HS-5 (cell line): ENCODE measurements around the gene BORCS8.

Source experiments
- DNase-seq: peaks from one replicate; pipeline ENCODE4 v3.0.0-alpha.2; 2012; ENCODE audit warnings: low read depth

BORCS8 gene

DNA sequence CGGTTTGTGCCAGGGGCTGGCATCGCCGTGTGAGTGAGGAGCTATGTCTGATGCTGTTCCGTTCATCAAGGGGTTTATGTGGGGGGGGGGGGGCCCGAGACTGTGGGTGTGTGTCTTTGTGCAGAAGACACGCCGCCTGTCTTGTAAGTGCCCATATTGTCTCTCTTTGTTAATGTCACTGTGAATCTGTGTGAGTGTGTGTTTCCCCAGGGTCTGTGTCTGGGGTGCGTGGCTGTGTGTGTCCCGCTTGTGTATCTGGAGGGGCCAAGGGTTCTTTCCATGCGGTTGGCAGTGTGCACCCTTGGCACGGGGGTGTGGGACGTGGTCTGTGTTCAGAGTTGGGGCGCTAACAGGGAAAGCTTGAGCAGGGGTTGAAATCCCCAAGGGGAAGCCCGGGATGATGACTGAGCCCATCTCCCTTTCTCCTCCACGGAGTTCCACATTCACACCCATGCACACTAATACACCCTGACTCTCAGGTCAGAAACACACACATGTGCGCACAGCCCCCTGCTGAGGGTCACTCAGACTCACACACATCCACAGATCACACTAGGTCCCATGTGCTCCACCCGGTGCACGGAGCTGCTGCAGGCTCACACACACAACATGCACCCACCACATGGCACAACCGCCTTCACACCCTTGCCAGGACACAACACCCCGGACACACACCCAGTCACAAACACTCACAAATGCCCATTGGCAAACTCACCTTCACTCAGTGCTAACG lies 21.6 kb upstream of the BORCS8 start:
- no peak for DNase-seq

DNA sequence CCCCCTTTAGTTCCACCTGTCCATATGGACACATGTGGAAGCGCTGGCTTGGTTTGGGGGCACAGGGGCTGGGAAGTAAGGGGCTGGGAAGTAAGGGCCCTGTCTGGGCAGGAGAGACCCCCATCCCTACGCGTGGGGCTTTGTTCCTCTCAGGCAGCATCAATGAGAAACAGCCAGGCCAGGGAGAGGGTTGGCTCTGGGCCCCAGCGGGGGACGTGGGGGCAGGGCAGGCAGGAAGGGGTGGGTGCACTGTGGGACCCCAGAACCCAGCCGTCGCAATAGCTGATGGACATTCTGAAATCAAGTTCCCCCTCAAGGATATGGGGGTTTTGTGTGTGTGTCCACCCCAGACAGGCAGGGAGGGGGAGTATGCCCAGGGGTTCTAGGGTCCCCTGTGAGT lies 21.0 kb upstream of the BORCS8 start:
- DNase-seq, result no peak

DNA sequence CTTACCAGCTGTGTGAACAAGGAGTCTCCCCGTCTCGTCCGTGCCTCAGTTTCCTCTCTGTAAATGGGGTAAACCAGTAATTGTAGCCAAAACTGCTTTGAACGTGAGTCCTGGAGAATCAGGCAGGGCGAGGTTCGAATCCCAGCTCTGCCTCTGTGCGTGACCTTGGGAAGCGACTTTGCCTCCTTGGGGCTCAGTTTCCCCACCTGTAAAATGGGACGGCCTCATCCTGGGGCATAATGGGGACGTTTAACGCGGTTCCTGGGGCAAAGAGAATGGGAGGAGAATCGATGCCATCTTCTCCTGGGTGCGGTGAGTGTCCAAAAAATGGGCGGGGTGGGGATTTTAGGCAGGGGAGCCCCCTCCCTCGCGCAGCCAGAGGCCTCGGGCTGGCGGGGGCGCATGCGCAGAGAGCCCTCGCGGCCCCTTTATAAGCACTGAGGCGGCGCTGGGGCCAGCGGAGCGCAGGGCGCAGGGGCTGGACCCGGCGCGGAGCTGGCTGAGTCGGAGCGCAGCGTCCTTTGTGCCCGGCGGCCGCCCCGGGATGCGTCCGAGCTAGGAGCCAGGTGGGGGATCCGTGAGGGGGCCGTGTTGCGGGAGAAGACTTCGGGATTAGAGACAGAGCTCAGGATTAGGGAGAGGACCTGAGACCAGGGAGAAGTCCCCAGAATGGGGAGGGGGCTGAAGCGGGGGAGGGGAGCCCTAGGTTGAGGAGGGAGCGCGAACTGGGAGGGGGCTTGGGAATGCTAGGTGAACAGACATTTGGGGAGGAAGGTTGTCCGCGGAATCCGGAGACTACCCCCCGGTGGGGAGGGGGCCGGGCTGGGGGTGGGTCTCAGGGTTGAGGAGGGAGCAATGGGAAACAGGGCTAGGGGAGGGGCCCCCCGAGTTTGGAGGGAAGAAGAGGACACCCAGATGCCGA lies 19.8 kb upstream of the BORCS8 start, which contains the start of gene NCAN:
TSS of gene NCAN (plus strand) at position 460 of the 922 bp plus-strand sequence. CDS start 4,996 bp downstream, outside the sequence.
- no peak for DNase-seq

DNA sequence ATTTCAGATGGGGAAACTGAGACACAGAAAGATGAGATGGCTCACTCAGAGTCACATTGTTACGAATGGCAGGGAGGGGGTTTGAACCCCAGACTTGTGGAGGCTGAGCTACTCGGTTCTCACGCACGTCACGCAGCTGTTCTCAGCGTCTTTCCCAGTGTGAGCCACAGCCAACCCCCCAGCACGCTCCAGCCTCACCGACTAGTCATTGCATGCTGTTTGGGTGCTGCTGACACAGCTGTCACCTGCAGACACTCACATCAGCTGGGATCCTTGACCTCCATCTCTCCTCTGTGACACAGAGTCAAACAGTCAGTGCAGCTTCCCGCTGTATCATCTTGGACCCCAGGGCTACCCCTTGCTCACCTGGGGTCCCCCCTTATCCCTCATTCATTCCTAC lies 17.4 kb upstream of the BORCS8 start:
- no peak for DNase-seq

DNA sequence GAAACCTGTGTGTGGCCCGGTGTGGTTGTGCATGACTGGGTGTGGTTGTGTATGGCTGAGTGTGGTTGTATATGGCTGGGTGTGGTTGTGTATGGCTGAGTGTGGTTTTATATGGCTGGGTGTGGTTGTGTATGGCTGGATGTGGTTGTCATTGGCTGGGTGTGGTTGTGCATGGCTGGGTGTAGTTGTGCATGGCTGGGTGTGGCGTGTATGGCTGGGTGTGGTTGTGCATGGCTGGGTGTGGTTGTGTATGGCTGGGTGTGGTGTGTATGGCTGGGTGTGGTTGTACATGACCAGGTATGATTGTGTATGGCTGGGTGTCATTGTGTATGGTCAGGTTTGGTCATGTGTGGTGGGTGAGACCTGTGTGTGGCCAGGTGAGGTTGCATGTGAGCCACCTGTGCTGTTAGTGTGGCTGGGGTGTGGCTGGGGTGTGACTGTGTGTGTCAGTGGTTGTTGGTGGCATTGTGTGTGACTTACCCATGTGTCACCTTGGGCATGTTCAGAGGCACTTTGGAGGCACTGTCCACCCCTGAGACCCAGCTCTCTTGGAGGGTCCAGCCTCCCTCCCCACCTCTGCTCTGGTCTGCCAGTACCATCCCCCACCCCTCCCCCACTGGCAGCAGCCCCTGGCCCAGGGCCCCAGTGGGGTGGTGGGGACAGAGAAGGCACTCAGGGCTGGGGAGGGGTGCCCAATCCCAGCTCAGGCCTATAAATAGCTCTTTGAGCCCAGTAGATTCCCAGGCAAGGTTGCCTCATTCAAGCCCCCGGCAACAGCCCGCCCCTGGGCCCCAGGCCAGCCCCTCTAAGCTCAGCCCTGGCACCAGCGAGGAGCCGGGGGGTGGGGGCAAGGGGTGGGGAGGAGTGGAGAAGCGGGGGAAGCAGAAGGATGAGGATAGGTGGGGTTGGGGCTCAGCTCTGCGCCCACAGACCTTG lies 16.0 kb upstream of the BORCS8 start:
- DNase-seq, result no peak

DNA sequence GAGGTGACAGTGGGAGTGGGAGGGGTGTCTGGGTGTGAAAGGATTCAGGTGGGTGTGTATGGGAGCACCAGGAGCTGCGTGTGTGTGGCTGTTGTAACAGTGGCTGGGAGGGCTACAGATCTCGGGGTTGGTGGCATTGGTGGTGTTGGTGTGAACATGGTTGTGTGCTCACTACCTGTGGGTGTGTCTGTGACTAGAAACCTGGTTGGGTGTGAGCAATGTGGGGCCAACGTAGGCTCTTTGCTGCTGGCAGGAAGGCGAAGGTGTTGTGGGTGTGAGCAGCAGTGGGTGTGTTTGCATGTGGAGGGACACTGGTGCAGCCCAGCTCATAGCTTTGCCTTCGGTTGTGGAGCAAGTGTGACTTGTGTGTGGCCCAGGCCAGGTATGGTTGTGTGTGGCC lies 15.0 kb upstream of the BORCS8 start:
- DNase-seq, result no peak

DNA sequence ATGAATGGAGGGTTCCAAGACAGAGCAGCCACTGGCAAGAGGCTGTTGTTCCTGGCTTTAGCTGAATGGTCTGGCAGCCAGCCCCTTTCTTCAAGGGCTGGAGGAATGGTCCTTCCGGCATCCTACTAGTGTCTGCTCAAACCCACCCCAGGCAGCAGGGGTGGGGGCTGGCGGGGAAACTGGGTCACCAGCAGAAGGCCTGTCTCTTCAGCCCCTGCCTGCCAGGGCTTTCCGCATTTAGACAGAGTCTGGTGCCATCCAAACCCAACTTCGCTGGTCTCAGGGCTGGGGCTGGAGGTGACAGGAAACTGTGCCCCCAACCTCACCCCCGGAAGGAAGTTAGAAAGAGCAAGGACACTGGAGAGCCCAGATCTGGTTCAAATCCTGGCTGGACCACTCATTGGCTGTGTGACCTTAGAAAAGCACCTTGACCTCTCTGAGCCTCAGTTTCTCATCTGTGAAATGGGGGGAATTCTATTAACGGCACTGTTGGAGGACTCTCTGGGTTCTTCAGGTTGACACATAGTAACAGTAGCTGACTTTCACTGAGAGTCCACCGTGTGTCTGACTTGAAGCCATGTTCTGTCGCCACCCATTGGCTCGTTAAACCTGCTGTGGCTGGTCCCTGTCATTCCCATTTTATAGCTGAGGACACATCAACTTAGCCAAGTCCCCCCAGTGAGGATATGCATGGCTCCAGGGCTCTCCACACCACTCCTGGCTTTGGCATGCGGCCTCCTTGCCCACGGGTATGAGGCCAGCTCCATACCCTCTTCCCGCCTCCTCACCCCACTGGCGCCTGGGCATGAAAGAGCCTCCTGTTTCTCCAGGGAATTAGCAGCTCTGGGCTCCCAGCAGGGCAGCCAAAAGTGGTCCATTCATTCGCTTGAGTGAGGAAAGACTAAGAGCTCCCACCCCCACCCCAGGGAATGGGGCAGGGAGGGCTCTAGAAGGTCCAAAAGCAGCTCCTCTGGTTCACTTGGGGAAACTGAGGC lies 13.8 kb upstream of the BORCS8 start:
- no peak for DNase-seq

DNA sequence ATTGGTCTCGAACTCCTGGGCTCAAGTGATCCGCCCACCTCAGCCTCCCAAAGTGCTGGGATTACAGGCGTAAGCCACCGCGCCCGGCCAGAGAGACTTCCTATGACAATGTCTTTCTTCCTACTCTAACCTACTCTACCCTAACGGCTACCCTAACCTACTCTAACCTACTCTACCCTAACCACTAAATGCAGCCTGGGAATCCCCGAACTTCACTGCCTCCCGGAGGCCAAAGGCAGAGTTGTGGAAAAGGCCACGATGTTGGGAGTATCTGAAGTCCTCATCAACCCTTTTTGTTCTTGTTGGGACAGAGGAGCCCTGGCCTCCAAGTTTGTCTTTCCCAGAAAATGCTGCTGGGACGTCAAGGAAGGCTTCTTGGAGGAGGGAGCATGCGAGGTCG lies 12.2 kb upstream of the BORCS8 start:
- DNase-seq, result no peak

DNA sequence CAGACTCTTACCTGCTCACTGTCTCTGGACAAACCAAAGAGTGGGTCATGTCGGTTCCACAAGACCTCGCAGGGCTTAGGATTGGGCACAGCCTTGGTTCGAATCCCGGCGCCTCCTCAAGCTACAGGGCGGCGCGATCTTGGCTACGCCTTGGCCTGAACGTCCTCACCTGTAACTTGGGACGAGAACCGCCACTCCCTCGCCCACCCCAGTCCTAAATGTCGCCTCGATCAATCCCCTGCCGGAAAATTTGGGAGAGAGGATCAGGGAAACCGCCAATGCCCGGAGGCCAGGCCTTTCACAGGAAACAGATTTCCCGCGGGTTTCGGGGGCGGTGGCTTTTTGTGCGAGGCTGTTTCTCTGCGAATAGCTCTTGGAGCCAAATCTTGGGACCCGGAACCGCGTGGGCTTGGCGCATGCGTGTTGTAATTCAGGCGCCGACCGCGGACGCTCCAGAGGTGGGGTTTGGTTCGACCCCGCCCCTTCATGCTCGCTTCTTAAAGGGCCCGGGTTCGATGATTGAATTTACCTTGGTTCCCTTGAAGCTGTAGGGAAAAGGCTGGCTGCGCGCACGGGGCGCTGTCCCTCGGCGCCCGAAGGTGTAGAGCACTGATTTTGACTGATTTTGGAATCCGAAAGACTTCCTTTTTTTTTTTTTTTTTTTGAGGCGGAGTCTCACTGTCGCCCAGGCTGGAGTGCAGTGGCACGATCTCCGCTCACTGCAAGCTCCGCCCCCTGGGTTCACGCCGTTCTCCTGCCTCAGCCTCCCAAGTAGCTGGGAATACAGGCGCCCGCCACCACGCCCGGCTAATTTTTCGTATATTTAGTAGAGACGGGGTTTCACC lies 11.3 kb upstream of the BORCS8 start, which contains the start of gene NR2C2AP:
TSS of gene NR2C2AP (minus strand) at position 403 of the 845 bp plus-strand sequence. CDS start at position 49, 354 bp downstream.
- peak; percentile 76 for DNase-seq

DNA sequence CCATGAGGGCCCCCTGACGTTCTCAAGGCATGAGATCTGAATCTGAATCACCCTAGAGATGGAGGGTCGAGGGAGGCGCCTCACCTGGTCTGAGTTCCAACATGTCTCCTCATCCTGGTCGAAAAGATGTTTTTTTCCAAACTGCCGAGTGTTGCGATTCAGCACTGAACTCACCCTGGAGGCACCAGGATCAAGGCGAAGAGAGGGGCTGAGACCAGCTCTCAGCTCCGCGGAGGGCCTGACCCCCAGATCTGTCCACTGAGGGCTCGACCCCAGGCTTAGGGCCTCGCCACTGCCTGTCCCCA lies 10.7 kb upstream of the BORCS8 start:
- DNase-seq, result no peak

DNA sequence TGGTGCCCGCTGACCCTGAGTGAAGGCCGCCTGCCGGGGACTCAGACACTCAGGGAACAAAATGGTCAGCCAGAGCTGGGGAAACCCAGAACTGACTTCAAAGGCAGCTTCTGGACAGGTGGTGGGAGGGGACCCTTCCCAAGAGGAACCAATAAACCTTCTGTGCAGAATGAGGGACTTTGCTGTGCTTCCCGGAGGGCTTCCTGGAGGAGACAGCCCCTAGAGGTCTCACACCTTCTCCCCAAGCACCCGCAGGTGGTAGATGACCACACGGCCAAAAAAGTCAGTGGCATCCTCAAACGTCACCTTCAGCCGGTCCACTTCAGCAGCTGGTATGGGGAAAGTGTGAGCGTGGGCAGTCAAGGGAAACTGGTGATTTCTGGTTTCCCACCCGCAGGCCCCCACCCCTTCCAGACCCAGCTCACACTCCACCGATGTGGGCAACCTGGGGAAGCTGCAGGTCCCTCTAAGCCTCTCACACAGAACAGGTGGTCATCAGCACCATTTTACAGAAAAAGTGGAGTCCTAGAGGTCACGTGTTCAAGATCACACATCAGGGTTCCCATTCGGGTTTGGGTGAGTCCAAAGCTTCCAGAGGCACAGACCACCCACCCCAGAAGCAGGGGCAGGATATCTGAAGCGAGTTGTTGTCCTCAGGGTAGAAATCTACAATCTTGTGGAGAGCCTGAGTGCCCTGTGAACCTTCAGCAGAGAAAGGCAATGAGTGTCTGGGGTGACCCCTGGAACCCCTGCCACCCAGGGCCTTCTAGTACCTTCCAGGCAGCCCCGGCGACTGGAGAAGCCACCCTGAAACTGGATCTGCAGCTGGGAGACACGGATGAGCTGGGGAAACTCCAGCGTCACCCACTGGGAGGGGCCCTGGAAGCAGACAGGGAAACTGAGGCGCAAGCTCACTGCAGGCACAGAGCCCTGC lies 10.0 kb upstream of the BORCS8 start:
- no peak for DNase-seq

DNA sequence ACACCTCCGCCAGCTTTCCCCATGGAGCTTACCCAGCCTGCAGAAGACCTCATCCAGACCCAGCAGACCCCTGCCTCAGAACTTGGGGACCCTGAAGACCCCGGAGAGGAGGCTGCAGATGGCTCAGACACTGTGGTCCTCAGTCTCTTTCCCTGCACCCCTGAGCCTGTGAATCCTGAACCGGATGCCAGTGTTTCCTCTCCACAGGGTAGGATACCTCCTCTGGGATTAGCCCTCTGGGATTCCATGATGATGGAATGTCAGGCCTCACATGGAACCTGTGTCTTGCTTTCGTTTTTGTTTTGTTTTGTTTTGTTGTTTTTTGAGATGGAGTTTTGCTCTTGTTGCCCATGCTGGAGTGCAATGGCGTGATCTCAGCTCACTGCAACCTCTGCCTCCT lies 2.0 kb upstream of the BORCS8 start:
- no peak for DNase-seq

DNA sequence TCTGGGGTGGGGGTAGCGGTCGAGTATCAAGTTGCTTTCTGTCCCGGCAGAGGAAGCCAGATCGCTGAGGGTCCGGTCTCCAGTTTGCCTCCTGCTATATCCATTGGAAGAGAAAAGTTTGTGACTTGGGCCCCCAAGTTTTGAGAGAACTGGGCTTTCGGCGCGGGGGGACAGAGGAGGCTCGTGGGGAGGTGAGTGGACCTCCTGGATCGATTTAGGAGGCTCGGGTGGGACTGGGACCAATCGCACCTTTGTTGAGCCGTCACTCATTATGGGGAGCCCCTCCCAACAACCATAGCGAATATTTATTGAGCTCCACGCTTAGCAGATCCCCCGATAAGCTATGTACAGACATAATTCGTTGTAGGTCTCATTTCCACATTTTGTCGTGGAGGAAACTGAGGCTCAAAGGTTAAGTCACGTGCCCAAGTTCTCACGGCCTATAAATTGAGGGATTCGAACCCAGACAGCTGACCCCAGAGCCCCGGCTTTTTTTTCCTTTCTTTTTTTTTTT lies 1.0 kb upstream of the BORCS8 start:
- DNase-seq, result no peak

DNA sequence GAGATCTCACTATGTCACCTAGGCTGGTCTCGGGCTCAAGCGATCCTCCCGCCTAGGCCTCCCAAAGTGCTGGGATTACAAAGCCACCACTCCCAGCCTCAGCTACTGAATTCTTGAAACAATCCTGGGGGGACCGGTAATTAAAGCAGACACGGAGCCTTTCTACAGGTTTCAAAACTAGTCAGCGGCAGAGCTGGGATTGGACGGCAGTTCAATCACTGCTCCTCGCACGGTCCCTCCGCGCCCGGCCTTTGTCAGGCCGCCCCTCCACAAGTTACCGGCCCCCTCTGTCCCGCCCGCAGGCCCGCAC lies 229 bp downstream of the BORCS8 start:
- DNase-seq, result no peak

DNA sequence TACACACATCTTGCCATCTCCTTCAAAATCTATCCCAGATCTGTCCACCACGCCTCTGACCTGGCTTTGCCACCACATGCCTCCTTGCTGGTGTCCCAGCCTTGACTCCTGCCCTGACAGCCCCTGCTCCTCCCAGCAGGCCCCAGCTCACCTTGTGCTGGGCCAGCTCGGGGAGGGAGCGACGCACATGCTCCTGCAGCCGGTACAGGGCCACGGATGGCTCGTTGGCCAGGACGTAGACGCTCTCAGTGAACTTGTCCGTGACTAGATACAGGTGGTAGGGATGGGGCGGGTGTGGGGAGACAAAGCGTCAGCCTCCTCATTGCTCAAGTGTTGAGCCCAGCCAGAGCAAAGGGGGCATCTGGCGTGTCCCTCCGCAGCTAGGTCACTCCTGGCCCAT lies 5.2 kb downstream of the BORCS8 start:
- no peak for DNase-seq

DNA sequence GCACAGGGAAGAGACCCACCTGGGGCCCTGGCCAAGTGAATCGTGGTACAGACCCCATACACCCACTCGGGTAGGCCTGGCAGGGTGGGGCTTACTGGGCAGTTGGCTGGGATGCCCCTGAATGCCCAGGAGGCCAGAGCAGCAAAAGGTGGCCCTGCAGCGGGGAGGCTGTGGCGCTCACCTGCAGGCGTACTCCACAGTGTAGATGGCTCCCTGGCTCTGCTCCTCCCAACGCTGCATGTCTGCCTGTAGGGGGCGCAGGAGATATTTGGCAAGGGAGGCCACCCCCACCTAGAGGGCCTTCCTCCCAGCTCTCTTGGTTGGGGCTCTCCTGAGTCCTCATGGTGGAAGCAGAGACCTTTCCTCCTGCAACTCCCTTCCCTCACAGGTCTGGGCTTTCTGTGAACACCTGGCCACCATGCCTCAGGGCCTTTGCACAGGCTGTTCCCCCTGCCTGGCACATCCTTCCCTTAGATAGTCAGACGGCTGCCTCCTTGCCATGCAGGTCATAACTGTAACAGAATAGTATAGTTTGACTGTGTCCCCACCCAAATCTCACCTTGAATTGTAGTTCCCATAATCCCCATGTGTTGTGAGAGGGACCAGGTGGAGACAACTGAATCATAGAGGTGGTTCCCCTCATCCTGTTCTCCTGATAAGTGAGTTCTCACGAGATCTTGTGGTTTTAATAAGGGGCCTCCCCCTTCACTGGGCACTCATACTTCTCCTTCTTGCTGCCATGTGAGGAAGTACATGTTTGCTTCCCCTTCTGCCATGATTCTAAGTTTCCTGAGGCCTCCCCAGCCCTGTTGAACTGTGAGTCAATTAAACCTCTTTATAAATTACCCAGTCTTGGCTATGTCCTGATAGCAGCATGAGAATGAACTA lies 5.9 kb downstream of the BORCS8 start:
- DNase-seq, result no peak

DNA sequence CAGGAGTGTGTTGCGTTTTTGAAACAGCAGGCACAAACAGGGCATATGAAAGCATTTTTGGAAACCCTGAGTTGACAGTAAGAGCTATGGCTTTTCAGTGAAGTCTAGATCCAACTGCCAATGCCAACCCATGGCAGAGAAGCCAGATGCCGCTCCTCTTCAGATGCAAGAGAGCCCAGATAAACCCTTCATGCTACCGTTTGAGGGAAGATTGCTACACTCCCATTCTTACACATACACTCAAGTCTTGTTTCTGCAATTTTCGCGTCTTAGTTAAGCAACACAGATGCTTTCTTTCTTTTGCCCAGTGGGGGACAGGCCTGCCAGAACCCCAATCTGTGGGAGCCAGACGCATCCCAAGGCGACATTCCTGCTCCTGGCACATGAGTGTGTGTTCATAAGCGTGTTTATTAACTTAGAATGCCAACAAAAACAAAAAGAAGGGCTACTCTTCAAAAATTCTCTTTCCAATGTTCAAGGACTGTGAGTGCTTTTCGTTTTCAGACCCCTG lies 10.4 kb downstream of the BORCS8 start:
- no peak for DNase-seq
